ENCODE measurements around the gene NDUFS1.

DNA sequence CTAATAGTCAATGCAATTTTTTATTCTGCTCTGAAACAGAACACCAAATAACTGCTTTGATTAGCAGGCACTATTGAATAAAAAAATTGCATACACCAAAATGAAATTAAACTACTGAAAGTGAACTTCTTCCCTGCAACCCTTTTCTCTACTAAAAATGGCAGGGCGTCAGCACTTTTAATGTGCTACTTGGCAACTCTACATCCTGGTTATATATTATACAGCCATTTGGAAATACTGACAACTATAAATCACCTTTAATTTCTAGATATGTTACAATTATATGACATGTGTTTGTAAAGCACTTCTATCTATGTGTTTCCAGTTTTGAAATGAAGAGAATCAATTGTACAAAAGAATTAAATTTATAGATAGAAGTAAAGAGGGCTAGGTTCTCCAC lies 9.9 kb downstream of the NDUFS1 start:
- TF ChIP-seq, protein P1, sequence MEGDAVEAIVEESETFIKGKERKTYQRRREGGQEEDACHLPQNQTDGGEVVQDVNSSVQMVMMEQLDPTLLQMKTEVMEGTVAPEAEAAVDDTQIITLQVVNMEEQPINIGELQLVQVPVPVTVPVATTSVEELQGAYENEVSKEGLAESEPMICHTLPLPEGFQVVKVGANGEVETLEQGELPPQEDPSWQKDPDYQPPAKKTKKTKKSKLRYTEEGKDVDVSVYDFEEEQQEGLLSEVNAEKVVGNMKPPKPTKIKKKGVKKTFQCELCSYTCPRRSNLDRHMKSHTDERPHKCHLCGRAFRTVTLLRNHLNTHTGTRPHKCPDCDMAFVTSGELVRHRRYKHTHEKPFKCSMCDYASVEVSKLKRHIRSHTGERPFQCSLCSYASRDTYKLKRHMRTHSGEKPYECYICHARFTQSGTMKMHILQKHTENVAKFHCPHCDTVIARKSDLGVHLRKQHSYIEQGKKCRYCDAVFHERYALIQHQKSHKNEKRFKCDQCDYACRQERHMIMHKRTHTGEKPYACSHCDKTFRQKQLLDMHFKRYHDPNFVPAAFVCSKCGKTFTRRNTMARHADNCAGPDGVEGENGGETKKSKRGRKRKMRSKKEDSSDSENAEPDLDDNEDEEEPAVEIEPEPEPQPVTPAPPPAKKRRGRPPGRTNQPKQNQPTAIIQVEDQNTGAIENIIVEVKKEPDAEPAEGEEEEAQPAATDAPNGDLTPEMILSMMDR (IDR thresholded peaks at IDR 0.05) = no peak
- no peak for TF ChIP-seq POLR2A (IDR thresholded peaks at IDR 0.05)
- no peak for TF ChIP-seq POLR2AphosphoS5 (IDR thresholded peaks at IDR 0.05; ENCODE audit: insufficient read depth in 1 of 2, low read depth in 1 of 2)
